HG02943 (cell line): ENCODE data around the gene PTPRE.

Experiments used
- ATAC-seq: cut with Tn5 transposase; IDR thresholded peaks from one replicate; pipeline ENCODE4 v1.9.1; 2021; ENCODE audit warnings: mild to moderate bottlenecking, low read depth, moderate library complexity; ENCODE audit not compliant: unreplicated experiment

Gene PTPRE

GRCh38 chr10:127945948-127946711 lies 39.2 kb downstream of the PTPRE start:
- ATAC-seq, result no peak

GRCh38 chr10:127947211-127947610 lies 40.3 kb downstream of the PTPRE start:
- ATAC-seq, result no peak

GRCh38 chr10:127948791-127949190 lies 41.9 kb downstream of the PTPRE start:
- no peak for ATAC-seq

DNA sequence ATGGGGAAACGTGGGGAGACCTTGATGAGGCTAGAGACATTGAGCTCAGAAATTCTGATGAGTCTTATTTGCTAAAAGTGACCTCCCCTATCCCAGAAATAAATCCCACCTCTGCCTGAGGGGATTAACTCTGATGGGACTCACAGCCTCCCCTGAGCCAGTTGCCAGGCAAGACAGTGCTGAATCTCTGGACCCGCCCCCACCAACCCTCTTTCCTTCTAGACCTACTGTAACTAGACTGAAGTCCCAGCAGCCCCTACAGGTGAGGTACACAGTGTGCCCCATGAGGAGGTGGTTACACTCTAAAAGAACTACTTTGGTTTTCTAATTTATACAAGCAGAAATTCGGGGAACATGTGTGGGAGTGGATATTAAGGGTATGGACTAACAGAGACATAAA lies 42.9 kb downstream of the PTPRE start:
- ATAC-seq, result no peak

DNA sequence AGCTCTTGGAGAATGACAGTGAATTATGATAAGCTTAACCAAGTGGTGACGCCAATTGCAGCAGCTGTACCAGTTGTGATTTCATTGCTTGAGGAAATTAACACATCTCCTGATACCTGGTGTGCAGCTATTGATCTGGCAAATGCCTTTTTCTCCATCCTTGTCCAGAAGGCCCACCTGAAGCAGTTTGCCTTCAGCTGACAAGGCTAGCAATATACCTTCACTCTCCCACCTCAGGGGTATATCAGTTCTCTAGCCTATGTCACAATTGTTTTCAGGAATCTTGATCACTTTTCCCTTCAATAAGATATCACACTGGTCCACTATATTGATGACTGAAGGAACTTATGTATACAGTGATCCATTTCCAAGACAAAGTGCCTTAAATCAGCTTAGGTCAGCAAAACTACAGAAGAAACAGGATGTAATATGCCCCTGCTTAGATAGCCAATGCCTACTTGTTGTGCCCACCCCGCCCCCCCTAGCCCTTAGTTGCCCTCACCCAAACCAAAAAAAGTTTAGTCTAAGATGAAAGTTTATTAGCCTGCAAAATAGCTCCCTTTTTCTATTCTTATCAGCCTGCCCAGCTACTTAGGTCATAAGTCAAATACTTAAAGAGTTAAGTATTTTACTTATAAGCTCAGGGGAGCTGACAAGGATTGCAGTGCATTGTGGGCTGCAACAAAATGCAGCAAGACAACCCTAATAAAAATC lies 45.1 kb downstream of the PTPRE start:
- ATAC-seq, result no peak

DNA sequence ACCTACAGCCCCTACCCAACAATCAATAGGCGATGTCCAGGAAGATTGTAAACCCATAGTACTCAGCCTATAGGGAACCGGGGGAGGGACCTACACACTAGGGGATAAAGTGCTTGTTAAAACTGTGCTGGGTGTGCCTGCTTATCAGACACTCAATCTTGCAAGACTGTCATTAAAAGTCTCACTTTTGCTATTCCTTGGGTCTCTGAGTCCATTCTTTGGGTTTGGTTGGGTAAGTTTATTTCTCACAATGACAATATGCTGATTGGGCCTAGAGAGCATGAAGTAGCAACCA lies 45.6 kb downstream of the PTPRE start:
- no peak for ATAC-seq

- ATAC-seq, result no peak
These were observed 46.0 kb downstream of the PTPRE start for GRCh38 chr10:127952918-127953317.

- ATAC-seq, result no peak
These were observed 47.0 kb downstream of the PTPRE start for GRCh38 chr10:127953876-127954275.

DNA sequence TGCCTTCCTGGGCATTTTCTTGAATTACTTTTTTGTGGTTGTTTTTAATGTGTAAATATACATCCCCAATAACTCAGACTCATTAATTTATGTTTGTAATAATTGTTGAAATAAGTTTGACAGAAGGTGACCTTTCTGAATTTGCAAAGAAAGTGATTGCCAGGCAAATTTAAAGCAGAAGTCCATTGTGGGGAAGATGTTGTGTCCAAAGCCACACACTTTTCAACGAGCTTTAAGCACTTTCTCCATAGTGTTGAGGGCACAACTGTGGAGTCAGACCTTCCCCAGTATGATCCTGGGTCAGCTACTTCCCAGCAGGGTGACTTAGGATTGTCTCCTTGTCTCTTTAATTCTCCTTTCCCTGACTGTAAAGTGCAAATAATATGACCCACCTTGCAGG lies 52.5 kb downstream of the PTPRE start:
- no peak for ATAC-seq

DNA sequence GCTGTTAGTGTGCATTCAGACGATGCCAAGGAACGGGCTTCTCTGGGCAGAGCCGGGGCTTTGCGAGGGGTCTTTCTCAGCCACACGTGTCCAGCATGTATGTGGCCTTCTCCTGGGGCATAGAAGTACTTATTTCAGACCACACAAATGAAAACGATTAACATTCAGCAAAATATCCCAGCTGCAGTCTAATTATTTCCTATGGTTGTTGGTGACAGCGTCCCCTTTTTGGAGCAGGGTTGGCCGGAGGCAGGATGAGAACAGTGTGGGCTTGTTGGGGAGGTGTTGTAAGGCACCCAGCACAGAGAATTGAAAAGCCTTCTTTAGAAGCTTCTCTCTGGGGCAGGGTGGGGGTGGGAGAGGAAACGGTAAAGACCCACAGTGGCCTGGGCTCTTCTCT lies 54.2 kb downstream of the PTPRE start:
- no peak for ATAC-seq

DNA sequence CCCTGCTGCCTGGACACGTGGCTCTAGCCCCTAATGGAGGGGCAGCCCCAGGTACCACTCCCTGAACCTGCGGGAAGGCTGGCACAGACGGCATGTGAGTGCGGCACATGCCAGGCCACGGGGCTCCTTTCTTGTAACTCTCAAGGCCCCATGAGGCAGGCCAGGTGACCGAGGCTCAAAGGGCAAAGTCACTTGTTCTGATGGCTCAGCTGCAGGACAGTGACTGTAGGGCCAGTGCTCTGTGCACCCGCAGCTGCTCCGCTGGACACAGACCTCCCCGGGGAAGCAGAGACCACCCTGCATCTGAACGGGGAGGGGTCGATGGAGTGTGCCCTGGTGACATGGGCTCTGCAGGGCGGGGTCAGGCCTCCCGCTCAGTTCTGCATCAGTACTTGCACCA lies 55.3 kb downstream of the PTPRE start:
- ATAC-seq, result no peak

DNA sequence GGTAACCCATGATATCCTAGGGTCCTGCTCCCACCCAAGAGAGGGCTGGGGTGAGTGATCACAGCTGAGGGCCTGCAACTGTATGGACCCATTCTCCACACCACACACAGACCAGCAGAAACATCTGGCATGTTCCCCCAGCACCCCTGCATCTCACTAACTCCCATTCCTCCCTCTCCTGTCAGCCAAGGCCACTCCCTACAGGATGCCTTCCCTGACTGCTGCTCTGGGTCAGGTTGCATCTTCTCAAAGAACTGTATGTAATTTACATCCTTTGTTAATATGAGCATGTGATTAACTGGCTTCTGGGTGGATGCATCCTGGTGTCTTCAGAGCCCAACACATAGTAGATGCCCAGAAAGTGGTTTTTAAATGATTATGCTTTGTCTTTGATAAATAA lies 56.2 kb downstream of the PTPRE start:
- ATAC-seq, result no peak

DNA sequence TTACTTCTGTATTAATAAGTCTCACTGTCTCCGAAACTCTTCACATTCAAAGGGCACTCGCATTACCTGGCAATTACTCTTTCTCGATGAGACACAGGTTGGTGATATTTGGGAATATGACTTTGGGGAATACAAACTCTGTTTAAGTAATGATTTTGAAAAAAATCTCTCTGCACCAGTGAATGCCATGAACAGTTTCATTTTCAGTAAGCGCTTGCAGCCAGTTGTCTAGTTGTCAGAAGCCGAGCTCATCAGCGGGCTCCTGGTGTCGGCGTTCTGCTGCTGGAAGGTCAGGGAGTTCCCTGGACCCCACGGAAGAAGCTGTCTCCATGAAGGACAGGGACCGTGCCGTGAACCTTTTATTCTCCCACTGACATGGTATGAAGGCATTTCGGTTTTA lies 57.7 kb downstream of the PTPRE start:
- ATAC-seq, result no peak

DNA sequence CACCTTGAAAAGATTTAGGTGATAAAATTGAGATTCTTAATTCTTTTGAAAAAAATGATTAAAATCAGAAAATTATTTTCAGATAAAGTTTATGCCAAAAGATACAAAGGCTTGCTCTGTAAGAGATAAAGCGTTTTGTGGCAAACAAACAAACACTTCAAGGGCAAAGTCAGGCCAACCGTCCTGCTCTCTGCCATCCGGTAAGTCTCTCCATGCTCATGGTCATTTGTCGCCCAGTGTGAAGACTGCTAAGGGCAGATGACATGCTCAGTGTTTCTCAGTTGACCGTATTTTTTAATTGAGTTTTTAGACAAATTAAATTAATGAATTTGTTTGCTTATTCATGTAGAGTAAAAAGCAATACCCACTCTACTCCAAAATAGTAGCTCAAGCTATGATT lies 60.0 kb downstream of the PTPRE start:
- ATAC-seq, result no peak

- ATAC-seq, result no peak
These were observed 61.1 kb downstream of the PTPRE start for GRCh38 chr10:127968027-127968441.

DNA sequence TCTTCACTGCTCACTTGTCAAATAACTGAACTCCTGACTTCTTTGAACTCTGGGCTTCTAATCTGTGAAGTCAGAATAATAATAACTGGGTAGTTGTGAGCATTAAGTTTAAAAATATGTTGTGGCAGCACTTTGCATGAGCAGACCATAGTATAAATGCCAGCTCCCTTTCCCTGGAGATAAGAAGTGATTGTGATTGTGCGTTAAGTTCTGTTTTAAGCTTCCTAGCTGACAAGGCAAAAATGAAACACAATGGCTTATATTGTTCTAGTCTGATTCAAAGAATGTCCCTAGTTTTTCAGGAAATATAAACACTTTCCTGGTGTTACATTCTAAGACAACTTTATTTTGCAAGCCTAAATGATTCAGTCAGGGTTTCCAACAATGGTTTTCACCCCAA lies 61.8 kb downstream of the PTPRE start:
- ATAC-seq, result no peak

GRCh38 chr10:127971101-127971946 lies 64.4 kb downstream of the PTPRE start:
- ATAC-seq, result no peak

- no peak for ATAC-seq
These were observed 65.2 kb downstream of the PTPRE start for GRCh38 chr10:127971963-127972615.

GRCh38 chr10:127972751-127973357 lies 66.0 kb downstream of the PTPRE start:
- no peak for ATAC-seq

GRCh38 chr10:127973791-127974311 lies 66.9 kb downstream of the PTPRE start:
- ATAC-seq, result no peak
